ENCODE results near the gene PKHD1. TPM values are rescaled to one million over a fixed set of nuclear protein-coding genes. Genes with fewer than 3 reads are reported as not detected.

The PKHD1 gene
- total and polyA plus RNA-seq, 2 of the 8 experiments (the other 6 are each of a cell fraction or from before 2014, with no cell fraction given), result 0.06 to 0.09 TPM

- no peak for TF ChIP-seq CHD1 (IDR thresholded peaks at IDR 0.05; ENCODE audit: low read depth, low read length)
- no peak for TF ChIP-seq E2F6 (IDR thresholded peaks at IDR 0.05)
- TF ChIP-seq TBP (IDR thresholded peaks at IDR 0.05; ENCODE audit: low read depth, low read length), result no peak
- TF ChIP-seq POLR2A (IDR thresholded peaks at IDR 0.05; ENCODE audit: control extremely low read depth in 1 of 2, low read depth in 2 of 2, low read length in 2 of 2), result no peak
- no peak for TF ChIP-seq ZNF274 (IDR thresholded peaks at IDR 0.05; ENCODE audit: borderline replicate concordance, extremely low read depth, low read length)
- no peak for TF ChIP-seq GTF2F1 (IDR thresholded peaks at IDR 0.05; ENCODE audit: borderline replicate concordance, low read depth, low read length)
- TF ChIP-seq BCL11A (IDR thresholded peaks at IDR 0.05; ENCODE audit: low read depth in 2 of 2, low read length in 2 of 2), result no peak
- TF ChIP-seq MAFK (IDR thresholded peaks at IDR 0.05; ENCODE audit: low read depth, low read length), result no peak
- TF ChIP-seq SAP30 (IDR thresholded peaks at IDR 0.05; ENCODE audit: insufficient read depth, insufficient replicate concordance, low read length), result no peak
- no peak for TF ChIP-seq KDM1A (IDR thresholded peaks at IDR 0.05; ENCODE audit: borderline replicate concordance, low read length)
- TF ChIP-seq SIX5 (IDR thresholded peaks at IDR 0.05; ENCODE audit: low read depth, low read length), result no peak
- no peak for TF ChIP-seq SRF (IDR thresholded peaks at IDR 0.05; ENCODE audit: low read depth, low read length)
- no peak for TF ChIP-seq CBX8 (IDR thresholded peaks at IDR 0.05; ENCODE audit: borderline replicate concordance, low read depth, low read length)
These were observed 319.3 kb downstream of the PKHD1 start (continued) for GRCh38 chr6:51768087-51768486.

Measured in H1 (cell line).